Measurements from ENCODE around the gene THBS4.
"Not testable (repeated sequence)": the region's sequence is repeated elsewhere in the genome, so short reads cannot be mapped to it uniquely, and the experiment has no call there.

Gene THBS4

DNA sequence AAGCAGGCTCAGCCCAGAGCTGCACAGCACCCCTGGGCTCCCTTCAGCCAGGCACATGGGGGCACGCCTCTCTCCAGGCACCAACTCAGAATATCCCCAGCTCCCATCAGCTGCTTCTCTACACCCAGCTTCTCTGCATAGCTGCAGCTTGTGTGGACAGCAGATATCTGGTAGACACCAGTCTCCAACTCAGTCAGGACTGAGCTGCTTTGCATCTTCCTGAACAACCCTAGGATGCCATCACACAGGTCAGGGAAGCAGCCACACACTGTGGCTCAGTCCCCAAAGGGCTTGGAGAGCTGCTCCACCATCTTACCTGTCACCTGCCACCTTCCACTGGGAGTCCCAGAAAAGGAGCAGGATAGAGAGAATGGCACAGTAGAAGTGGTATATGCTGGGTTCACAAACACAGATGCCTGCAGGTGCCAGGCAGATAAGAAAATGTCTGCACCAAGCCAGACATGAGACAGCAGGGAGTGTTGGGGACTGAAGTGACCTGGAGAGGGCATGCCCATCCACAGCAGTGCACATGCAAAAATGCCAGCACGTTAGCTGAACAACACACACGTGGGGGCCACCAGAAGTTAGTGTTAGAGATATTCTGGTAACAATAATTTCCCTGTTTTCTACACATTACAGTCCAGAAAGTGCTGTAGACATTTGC is 42.0 kb downstream of the THBS4 start:
- no peak for DNase-seq

DNA sequence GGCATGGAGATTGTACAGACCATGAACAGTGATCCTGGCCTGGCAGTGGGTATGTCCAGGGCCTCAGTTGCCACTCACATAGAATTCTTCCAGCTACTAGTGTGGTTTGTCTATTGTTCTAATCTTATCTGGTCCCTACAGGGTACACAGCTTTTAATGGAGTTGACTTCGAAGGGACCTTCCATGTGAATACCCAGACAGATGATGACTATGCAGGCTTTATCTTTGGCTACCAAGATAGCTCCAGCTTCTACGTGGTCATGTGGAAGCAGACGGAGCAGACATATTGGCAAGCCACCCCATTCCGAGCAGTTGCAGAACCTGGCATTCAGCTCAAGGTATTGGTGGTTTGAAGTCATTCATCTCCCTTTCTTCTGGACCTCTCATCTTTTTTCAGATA is 43.8 kb downstream of the THBS4 start:
- no peak for DNase-seq

- DNase-seq = no peak
Observed at GRCh38 chr5:80082281-80082680, 47.1 kb downstream of the THBS4 start.

DNA sequence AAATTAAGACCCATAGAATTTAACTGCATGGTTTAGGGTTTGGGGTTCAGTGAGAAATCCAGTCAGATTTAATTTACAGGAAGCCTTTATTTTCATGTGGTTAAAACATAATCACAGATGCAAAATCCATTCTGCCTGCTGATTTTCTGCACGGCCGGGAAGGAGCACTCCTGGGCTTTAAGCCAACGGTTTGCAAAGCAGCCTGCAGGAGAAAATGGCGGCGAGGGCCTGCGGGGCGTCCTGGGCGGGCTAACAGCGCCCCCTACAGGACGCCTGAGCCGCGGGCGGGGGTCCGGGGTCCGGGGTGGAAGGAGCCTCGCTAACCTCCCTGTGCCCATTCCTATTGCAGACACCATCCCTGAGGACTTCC is 47.6 kb downstream of the THBS4 start:
- peak; percentile 29 for DNase-seq

- DNase-seq = peak; percentile 30
Observed at GRCh38 chr5:80083101-80083890, 48.1 kb downstream of the THBS4 start.

- no peak for DNase-seq
Observed at GRCh38 chr5:80090884-80091166, 55.7 kb downstream of the THBS4 start.

- DNase-seq = not testable (repeated sequence)
Observed at GRCh38 chr5:80091792-80092192, 56.6 kb downstream of the THBS4 start.

DNA sequence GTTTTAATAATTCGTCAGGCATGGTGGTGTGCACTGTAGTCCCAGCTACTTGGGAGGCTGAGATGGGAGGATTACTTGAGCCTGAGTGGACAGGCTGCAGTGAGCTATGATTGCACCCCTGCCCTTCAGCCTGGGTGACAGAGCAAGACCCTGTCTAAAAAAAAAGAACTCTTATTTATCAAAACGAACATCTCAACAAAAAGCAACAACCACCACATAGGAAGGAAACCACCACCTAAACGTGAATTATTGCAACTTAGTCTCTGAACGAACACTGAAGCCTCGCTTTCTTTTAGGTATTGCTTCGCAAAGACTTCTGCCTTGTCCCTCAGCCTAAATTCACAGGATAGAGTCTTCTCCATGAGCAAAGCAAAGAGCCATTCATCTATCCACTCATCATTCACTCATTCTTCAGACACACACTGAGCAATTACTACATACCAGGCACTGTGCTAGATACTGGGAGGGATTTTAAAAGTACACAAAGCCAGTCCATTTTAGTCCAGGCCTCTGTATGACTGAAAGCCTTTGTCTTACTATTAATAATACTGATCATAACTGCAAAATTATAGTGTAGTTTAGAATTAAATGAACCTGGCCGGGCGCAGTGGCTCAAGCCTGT is 57.4 kb downstream of the THBS4 start:
- DNase-seq = no peak

GRCh38 chr5:80093796-80094195 is 58.6 kb downstream of the THBS4 start:
- no peak for DNase-seq

DNA sequence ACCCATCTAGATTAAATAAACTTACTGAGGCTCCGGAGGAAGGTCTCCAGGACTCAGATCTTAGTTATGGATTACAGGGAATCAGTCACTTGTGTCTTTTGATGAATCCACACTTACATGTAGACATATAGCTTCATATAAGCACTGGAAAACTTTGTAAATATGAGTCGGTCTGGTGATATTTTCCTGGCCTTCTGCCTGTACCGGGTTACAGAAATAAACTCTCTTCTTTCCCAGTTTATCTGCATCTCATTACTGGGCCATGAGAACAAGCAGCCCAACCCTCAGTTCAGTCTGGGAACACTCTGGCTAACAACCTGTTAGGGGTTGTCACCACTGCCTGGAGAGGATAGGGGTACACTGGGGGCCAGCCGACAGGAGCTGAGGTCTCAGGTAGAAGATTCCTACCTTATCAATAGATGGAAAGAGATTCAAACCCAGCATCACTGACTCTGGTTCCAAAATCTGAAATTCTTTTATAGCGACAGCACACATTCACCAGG is 59.1 kb downstream of the THBS4 start:
- DNase-seq = no peak

DNA sequence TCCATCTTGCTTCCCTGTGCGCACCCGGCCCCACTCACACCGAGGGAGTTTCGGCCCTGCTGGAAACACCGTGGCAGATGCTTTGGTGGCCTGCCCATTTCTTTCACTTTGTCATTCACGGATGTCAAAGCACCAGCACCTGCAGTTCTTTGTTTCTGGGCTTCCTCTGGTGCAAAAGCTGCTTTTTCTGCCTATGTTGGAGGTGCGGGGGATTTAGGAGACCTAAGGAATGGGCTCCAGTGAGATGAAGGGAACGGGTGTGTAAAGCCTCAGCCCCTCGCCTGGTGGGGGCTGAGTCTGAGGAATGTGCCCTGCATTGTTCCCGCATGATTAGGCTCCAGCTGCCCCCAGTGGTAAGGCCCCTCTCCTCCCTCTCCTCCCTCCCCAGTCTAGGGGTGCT is 62.3 kb downstream of the THBS4 start:
- no peak for DNase-seq

DNA sequence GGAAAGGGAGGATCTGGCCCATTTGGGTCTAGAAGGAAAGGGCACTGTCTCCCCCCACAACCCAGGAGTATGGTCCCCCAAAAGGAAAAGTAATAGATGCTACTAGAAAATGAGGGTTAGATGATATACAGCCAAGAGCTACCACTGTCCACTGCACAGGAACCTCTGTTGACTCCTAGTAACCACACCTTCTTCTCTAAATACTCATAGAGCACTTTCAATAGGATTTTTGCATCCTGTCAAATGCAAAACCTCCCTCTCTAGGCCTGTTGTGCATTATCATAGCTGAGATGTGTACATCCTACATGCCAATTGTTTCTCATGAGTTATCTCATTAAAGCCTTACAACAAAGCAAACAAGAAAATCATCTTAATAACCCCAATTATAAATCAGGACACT is 66.8 kb downstream of the THBS4 start:
- DNase-seq = no peak

GRCh38 chr5:80103371-80103770 is 68.2 kb downstream of the THBS4 start:
- no peak for DNase-seq

DNA sequence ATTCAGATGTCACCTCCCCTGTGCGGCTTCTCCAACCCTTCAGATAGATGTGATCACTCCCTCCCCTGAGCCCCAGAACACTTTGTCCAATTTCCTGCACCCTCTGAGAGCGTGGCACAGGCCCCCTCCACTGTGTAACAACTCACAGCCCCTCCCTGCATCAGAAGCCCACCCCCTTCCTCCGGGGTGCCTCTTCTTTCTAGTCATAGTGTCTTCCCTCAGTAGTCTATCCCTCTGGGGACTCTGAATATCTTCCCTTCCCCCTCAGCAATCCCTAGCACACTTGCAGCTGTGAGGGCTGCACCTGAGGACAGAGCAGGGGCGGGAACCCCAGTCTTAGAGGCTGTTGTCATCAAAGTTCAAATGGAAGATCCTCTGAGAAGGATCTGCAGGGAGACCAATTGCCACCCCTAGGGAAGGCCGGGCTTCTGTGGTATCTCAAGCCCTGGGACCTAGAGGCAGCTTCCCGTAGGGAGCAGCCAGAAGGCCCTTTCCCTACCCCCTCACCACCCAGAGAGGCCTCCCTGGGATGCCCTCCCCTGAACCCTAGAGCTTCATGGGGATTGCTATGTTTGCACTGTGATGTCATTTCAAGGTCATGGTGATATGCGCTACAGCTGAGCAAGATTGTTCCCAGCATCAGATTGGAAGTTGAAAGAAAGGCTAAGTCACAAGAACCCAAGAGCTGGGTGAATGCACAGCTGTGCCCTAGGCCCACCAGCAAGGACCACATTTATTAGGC is 70.7 kb downstream of the THBS4 start:
- no peak for DNase-seq

- no peak for DNase-seq
Observed at GRCh38 chr5:80106916-80107315, 71.8 kb downstream of the THBS4 start.

- no peak for DNase-seq
Observed at GRCh38 chr5:80109646-80110478, 74.7 kb downstream of the THBS4 start.

GRCh38 chr5:80111376-80111990 is 76.3 kb downstream of the THBS4 start:
- DNase-seq = not testable (repeated sequence)

GRCh38 chr5:80114860-80115259 is 79.7 kb downstream of the THBS4 start:
- no peak for DNase-seq

DNA sequence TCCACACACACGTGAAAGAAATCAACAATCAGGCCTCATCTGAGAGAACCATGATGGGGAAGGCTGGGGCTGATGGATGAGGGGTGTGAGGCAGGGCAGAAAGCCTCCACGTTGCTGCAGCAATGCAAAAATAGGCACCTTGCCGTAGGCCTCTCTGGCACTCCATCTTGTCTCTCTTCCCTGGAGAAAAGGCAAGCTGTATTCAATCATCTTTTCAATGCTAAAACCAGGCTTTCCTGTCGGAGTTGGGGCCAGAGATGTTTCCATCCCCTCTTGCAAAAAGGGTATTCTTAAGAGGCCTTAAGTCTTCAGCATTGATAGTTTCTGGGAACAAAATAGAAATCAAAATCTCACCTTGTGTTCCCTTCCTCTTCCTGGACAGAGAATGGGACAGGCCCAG is 80.9 kb downstream of the THBS4 start:
- no peak for DNase-seq

DNA sequence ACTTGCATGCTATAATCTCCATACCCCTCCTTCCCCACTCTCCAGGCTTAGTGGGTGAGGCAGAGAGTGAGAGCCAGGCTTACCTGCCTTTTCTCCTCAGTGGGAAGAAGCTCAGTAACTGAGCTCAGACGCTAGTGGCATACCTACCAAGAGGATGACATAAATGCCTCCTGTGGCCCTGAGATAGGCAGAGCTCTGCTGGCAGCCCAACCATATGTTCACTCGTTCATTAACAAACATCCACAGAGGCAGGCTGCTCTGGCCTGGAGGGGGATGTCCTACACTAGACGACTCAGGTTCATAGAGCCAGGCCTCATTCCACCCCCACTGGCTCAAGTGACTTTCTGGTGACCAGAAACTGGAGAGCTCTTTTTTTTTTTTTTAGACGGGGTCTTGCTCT is 81.3 kb downstream of the THBS4 start:
- DNase-seq = no peak

DNA sequence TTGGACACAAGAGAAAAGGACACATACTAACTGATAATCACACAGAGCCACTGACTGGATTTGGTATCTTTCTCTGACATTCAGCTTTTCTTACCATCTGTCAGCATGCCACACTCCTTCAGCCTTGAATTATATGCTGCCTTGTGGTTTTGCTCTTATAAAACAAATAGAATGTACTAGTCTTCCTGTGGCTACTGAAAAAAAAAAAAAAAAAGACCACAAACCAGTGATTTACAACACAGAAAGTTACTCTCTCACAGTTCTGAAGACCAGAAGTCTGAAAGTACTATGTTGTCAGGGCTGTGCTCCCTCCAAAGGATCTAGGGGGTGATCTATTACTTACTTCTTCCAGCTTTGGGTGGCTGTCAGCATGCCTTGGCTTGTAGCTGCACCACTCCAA is 82.3 kb downstream of the THBS4 start:
- DNase-seq = no peak

DNA sequence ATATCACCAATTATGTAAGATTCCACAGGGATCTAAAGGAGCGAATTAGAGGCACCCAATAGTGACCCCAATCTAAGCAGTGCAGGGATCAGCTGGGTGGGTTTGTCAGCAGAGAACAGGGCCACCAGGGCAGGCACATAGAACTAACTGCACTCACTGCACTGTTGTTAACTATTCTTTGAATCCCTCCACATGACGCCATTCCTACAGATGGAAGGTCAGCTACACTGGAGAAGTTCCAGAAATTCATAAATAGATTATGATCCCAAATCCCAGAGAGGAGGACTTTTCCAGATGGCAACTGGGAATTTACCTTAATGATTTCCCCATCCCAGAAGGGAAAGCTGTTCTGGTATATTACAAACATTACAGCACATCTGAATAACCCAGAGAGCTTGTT is 84.2 kb downstream of the THBS4 start:
- no peak for DNase-seq

Data from NCI-H510A (cell line).